ENCODE results near the gene RALBP1. TPM values are rescaled to one million over a fixed set of nuclear protein-coding genes. Genes with fewer than 3 reads are reported as not detected.

RALBP1 gene
- total and polyA plus RNA-seq, 2 experiments from 2014 or later = 33.5 to 68.0 TPM

- Histone ChIP-seq H3K4me1 (ENCODE audit: low read depth) (peaks cover 8% of the 10 kb centered on the region), H3K9me3 (ENCODE audit: low read depth) (no peaks in the 10 kb centered on the region), H3K27me3 (no peaks in the 10 kb centered on the region), H3K36me3 (no peaks in the 10 kb centered on the region), H3K4me3 (no peak overlapping the region), H3K27ac (no peak overlapping the region)
- no peak for DNase-seq (ENCODE audit: low read depth in 1 of 2, low spot score in 1 of 2)
- no peak for TF ChIP-seq CTCF (IDR thresholded peaks at IDR 0.05; ENCODE audit: low read depth, low read length)
Measured at GRCh38 chr18:9437021-9437437, 38.3 kb upstream of the RALBP1 start.

- DNase-seq (ENCODE audit: low read depth in 1 of 2, low spot score in 1 of 2) = no peak
- peaks cover 8% of the 10 kb centered on the region for H3K4me1 ChIP-seq (ENCODE audit: low read depth)
- H3K36me3 ChIP-seq = no peaks in the 10 kb centered on the region
- no peaks in the 10 kb centered on the region for H3K9me3 ChIP-seq (ENCODE audit: low read depth)
- no peak for TF ChIP-seq CTCF (IDR thresholded peaks at IDR 0.05; ENCODE audit: low read depth, low read length)
- no peaks in the 10 kb centered on the region for H3K27me3 ChIP-seq
- no peak overlapping the region for H3K27ac ChIP-seq
- H3K4me3 ChIP-seq = no peak overlapping the region
Measured at GRCh38 chr18:9437672-9438071, 37.6 kb upstream of the RALBP1 start.

- Histone ChIP-seq H3K4me1 (ENCODE audit: low read depth) (no peaks in the 10 kb centered on the region), H3K4me3 (no peak overlapping the region), H3K36me3 (no peaks in the 10 kb centered on the region), H3K27me3 (no peaks in the 10 kb centered on the region), H3K27ac (no peak overlapping the region), H3K9me3 (ENCODE audit: low read depth) (no peaks in the 10 kb centered on the region)
- no peak for DNase-seq (ENCODE audit: low read depth in 1 of 2, low spot score in 1 of 2)
- no peak for TF ChIP-seq CTCF (IDR thresholded peaks at IDR 0.05; ENCODE audit: low read depth, low read length)
Measured at GRCh38 chr18:9441061-9441460, 34.3 kb upstream of the RALBP1 start.

- Histone ChIP-seq H3K36me3 (no peaks in the 10 kb centered on the region), H3K4me1 (ENCODE audit: low read depth) (no peaks in the 10 kb centered on the region), H3K4me3 (no peak overlapping the region), H3K9me3 (ENCODE audit: low read depth) (no peaks in the 10 kb centered on the region), H3K27me3 (no peaks in the 10 kb centered on the region), H3K27ac (no peak overlapping the region)
- no peak for TF ChIP-seq CTCF (IDR thresholded peaks at IDR 0.05; ENCODE audit: low read depth, low read length)
- DNase-seq (ENCODE audit: low read depth in 1 of 2, low spot score in 1 of 2) = no peak
Measured at GRCh38 chr18:9444549-9444948, 30.8 kb upstream of the RALBP1 start.

- no peaks in the 10 kb centered on the region for H3K9me3 ChIP-seq (ENCODE audit: low read depth)
- H3K36me3 ChIP-seq = no peaks in the 10 kb centered on the region
- H3K27me3 ChIP-seq = no peaks in the 10 kb centered on the region
- H3K27ac ChIP-seq = no peak overlapping the region
- TF ChIP-seq CTCF (IDR thresholded peaks at IDR 0.05; ENCODE audit: low read depth, low read length) = no peak
- DNase-seq (ENCODE audit: low read depth in 1 of 2, low spot score in 1 of 2) = no peak
- no peak overlapping the region for H3K4me3 ChIP-seq
- H3K4me1 ChIP-seq (ENCODE audit: low read depth) = no peaks in the 10 kb centered on the region
Measured at GRCh38 chr18:9446839-9447238, 28.5 kb upstream of the RALBP1 start.

- Histone ChIP-seq H3K4me1 (ENCODE audit: low read depth) (no peaks in the 10 kb centered on the region), H3K4me3 (no peak overlapping the region)
- DNase-seq (ENCODE audit: low read depth in 1 of 2, low spot score in 1 of 2) = no peak
Measured at GRCh38 chr18:9447334-9447733, 28.0 kb upstream of the RALBP1 start.

More at GRCh38 chr18:9447334-9447733, 28.0 kb upstream of the RALBP1 start:
- TF ChIP-seq CTCF (IDR thresholded peaks at IDR 0.05; ENCODE audit: low read depth, low read length) = no peak
- Histone ChIP-seq H3K36me3 (no peaks in the 10 kb centered on the region), H3K27ac (no peak overlapping the region), H3K9me3 (ENCODE audit: low read depth) (no peaks in the 10 kb centered on the region), H3K27me3 (no peaks in the 10 kb centered on the region)
